ENCODE results near the gene KIZ.

KIZ gene

GRCh38 chr20:21289651-21290050, 163.8 kb downstream of the KIZ start:
- DNase-seq (ENCODE audit: low spot score) = no peak
- in situ Hi-C loops (cut with MboI; ENCODE audit: low sequenced_read_pairs, unreplicated experiment) = no loop called here

GRCh38 chr20:21291026-21291425, 165.1 kb downstream of the KIZ start:
- in situ Hi-C loops (cut with MboI; ENCODE audit: low sequenced_read_pairs, unreplicated experiment) = no loop called here
- TF ChIP-seq CTCF (IDR thresholded peaks at IDR 0.05; ENCODE audit: borderline replicate concordance, control extremely low read depth, extremely low read depth, insufficient read depth, missing control alignments) = no peak
- DNase-seq (ENCODE audit: low spot score) = no peak

More at GRCh38 chr20:21289651-21290050, 163.8 kb downstream of the KIZ start:
- no peak for TF ChIP-seq CTCF (IDR thresholded peaks at IDR 0.05; ENCODE audit: borderline replicate concordance, control extremely low read depth, extremely low read depth, insufficient read depth, missing control alignments)

- no peak for TF ChIP-seq CTCF (IDR thresholded peaks at IDR 0.05; ENCODE audit: borderline replicate concordance, control extremely low read depth, extremely low read depth, insufficient read depth, missing control alignments)
- DNase-seq (ENCODE audit: low spot score) = no peak
- in situ Hi-C loops (cut with MboI; ENCODE audit: low sequenced_read_pairs, unreplicated experiment) = no loop called here
These were observed 168.9 kb downstream of the KIZ start for GRCh38 chr20:21294755-21295154.

Measured in GM13976 (cell line).